Activated naive CD8-positive, alpha-beta T cell treated with anti-CD3 and anti-CD28 coated beads, Interleukin-2, amount 50 U/mL, for 16 hours (primary cell): Measurements from ENCODE around the gene MPLKIP.
"Not testable (repeated sequence)": the region's sequence is repeated elsewhere in the genome, so short reads cannot be mapped to it uniquely, and the experiment has no call there.

Experiments
- DNase-seq: peaks from one replicate; pipeline ENCODE4 v3.0.0-alpha.2; 2020; ENCODE audit warnings: low read depth, low spot score

Gene MPLKIP

GRCh38 chr7:40134428-40135316, at the start of gene MPLKIP, which contains the start of gene SUGCT:
TSS of gene MPLKIP (minus strand) at chr7:40134622. CDS start at chr7:40134567, 55 bp downstream.
TSS of gene SUGCT (plus strand) at chr7:40135005.
- DNase-seq = peak; percentile 62

GRCh38 chr7:40182452-40182851, 48.0 kb upstream of the MPLKIP start:
- no peak for DNase-seq

- no peak for DNase-seq
Observed at GRCh38 chr7:40177071-40177470, 42.6 kb upstream of the MPLKIP start.

- DNase-seq = no peak
Observed at GRCh38 chr7:40175725-40176510, 41.5 kb upstream of the MPLKIP start.

- DNase-seq = not testable (repeated sequence)
Observed at GRCh38 chr7:40175256-40175655, 40.8 kb upstream of the MPLKIP start.

- not testable (repeated sequence) for DNase-seq
Observed at GRCh38 chr7:40173121-40173520, 38.7 kb upstream of the MPLKIP start.

GRCh38 chr7:40168266-40168665, 33.8 kb upstream of the MPLKIP start:
- not testable (repeated sequence) for DNase-seq

GRCh38 chr7:40167291-40167690, 32.9 kb upstream of the MPLKIP start:
- DNase-seq = no peak

- DNase-seq = no peak
Observed at GRCh38 chr7:40165216-40165615, 30.8 kb upstream of the MPLKIP start.

GRCh38 chr7:40162516-40162915, 28.1 kb upstream of the MPLKIP start:
- no peak for DNase-seq

GRCh38 chr7:40156988-40157387, 22.6 kb upstream of the MPLKIP start:
- no peak for DNase-seq

- DNase-seq = no peak
Observed at GRCh38 chr7:40151504-40151903, 17.1 kb upstream of the MPLKIP start.

- DNase-seq = no peak
Observed at GRCh38 chr7:40148671-40149070, 14.2 kb upstream of the MPLKIP start.

- not testable (repeated sequence) for DNase-seq
Observed at GRCh38 chr7:40148247-40148580, 13.8 kb upstream of the MPLKIP start.

GRCh38 chr7:40147371-40148246, 13.2 kb upstream of the MPLKIP start:
- no peak for DNase-seq

GRCh38 chr7:40145596-40146130, 11.2 kb upstream of the MPLKIP start:
- not testable (repeated sequence) for DNase-seq

- DNase-seq = not testable (repeated sequence)
Observed at GRCh38 chr7:40141916-40142315, 7.5 kb upstream of the MPLKIP start.

- not testable (repeated sequence) for DNase-seq
Observed at GRCh38 chr7:40139891-40140290, 5.5 kb upstream of the MPLKIP start.

- no peak for DNase-seq
Observed at GRCh38 chr7:40138973-40139372, 4.6 kb upstream of the MPLKIP start.

GRCh38 chr7:40137563-40137962, 3.1 kb upstream of the MPLKIP start:
- no peak for DNase-seq

GRCh38 chr7:40135317-40135610, 842 bp upstream of the MPLKIP start:
- DNase-seq = no peak
